Measurements from ENCODE around the gene PACSIN2. TPM values are rescaled to one million over a fixed set of nuclear protein-coding genes. Genes with fewer than 3 reads are reported as not detected.

PACSIN2 gene
- total RNA-seq, 4 donors from 2014 or later, result 75.4 to 90.1 (median 87.9) TPM

DNA sequence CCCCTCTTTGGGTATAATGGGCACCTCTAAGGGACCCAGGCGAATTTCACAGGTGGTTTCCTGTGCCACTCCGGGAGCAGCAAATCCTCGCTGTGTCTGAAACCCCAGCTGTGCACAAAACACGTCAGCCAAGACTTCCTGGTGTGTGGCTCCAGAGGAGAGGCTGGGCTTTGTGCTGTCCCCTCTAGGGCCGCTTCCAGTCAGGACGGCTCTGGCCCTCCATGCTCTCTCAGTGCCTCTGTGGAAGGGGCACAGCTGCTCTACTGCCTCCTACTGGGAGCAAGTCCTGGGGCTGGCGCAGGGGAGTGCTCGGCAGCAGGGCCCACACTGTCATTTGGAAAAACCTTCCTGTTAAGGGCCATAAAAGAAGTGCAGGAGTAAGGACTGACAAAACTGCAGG, 134.1 kb downstream of the PACSIN2 start:
- Histone ChIP-seq H3K4me1 (peaks cover 6 to 10% of the 10 kb centered on the region in 2 donors), H3K27ac (no peak overlapping the region), H3K4me3 (replicated peaks in 1 of 3) (no peak overlapping the region), H3K9me3 (no peaks in the 10 kb centered on the region), H3K27me3 (no peaks in the 10 kb centered on the region), H3K36me3 (peaks cover 64 to 74% of the 10 kb centered on the region in 2 donors)
- no peak for TF ChIP-seq POLR2A (IDR thresholded peaks at IDR 0.05)
- TF ChIP-seq, protein P1, sequence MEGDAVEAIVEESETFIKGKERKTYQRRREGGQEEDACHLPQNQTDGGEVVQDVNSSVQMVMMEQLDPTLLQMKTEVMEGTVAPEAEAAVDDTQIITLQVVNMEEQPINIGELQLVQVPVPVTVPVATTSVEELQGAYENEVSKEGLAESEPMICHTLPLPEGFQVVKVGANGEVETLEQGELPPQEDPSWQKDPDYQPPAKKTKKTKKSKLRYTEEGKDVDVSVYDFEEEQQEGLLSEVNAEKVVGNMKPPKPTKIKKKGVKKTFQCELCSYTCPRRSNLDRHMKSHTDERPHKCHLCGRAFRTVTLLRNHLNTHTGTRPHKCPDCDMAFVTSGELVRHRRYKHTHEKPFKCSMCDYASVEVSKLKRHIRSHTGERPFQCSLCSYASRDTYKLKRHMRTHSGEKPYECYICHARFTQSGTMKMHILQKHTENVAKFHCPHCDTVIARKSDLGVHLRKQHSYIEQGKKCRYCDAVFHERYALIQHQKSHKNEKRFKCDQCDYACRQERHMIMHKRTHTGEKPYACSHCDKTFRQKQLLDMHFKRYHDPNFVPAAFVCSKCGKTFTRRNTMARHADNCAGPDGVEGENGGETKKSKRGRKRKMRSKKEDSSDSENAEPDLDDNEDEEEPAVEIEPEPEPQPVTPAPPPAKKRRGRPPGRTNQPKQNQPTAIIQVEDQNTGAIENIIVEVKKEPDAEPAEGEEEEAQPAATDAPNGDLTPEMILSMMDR (IDR thresholded peaks at IDR 0.05), result peak in 1 of 6 experiments; percentile 4
- no peak for DNase-seq
- intact Hi-C loops (cut with DNase I), result no loop called here
- WGBS, 2 donors, result 88 to 96% methylated on average over 5 to 8 of the region's 8 CpGs

- intact Hi-C loops (cut with DNase I), result no loop called here
- TF ChIP-seq, protein P1 (IDR thresholded peaks at IDR 0.05), result no peak
- TF ChIP-seq POLR2A (IDR thresholded peaks at IDR 0.05), result no peak
- Histone ChIP-seq H3K27ac (no peak overlapping the region), H3K4me3 (replicated peaks in 1 of 3) (no peak overlapping the region), H3K27me3 (no peaks in the 10 kb centered on the region), H3K4me1 (peaks cover 6 to 10% of the 10 kb centered on the region in 2 donors), H3K36me3 (peaks cover 66 to 76% of the 10 kb centered on the region in 2 donors), H3K9me3 (no peaks in the 10 kb centered on the region)
- DNase-seq, result no peak
- 91 to 95% methylated on average over 11 to 13 of the region's 14 CpGs for WGBS, 2 donors
These were observed 135.5 kb downstream of the PACSIN2 start for GRCh38 chr22:42879371-42880021.

GRCh38 chr22:42878561-42879305, 136.2 kb downstream of the PACSIN2 start:
- Histone ChIP-seq H3K4me3 (replicated peaks in 1 of 3) (no peak overlapping the region), H3K27ac (peak overlapping the region in 1 of 3 donors; percentile 51), H3K27me3 (no peaks in the 10 kb centered on the region), H3K4me1 (peaks cover 6 to 10% of the 10 kb centered on the region in 2 donors), H3K36me3 (peaks cover 64 to 73% of the 10 kb centered on the region in 2 donors), H3K9me3 (no peaks in the 10 kb centered on the region)
- no peak for TF ChIP-seq POLR2A (IDR thresholded peaks at IDR 0.05)
- TF ChIP-seq, protein P1 (IDR thresholded peaks at IDR 0.05), result no peak
- intact Hi-C loops (cut with DNase I), result no loop called here
- no peak for DNase-seq
- 83 to 97% methylated on average over 9 of the region's 22 CpGs for WGBS, 2 donors

DNA sequence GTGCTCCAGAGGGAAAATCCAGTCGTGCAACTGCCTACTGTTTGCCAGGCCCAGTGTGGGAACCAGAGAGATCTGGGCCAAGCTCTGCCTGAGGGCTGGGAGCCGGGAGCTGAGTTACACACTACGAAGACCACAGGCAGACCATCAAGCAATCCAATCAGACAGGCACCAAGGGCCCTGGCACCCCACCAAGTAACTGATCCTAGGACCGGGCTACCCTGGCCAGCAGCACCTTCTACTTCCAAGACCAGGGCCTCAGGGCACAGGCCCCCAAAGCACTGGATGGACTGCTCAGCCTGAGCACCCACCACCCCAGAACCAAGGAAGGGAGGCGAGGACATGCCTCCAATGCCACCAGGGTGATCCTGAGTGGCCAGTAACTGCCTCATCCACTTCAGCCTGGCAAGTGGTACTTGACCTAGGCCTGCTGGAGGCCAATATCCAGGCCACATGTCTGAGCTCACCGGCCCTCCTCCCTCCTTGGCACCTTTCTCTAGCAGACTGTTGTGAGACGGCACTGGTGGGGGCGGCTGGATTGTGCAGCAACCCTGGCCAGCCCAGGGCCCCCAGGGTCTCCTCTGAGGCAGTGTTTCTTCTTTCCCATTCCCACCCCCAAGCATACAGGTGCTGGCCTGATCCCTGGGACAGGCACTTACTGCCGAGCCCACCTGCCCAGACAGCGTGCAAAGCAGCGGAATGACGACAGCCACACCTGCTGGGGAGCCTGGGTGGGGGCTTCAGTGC, 137.2 kb downstream of the PACSIN2 start:
- Histone ChIP-seq H3K9me3 (no peaks in the 10 kb centered on the region), H3K4me1 (peaks cover 6 to 10% of the 10 kb centered on the region in 2 donors), H3K27me3 (no peaks in the 10 kb centered on the region), H3K4me3 (replicated peaks in 1 of 3) (no peak overlapping the region), H3K27ac (peak overlapping the region in 2 of 3 donors; percentile 14 to 51), H3K36me3 (peaks cover 62 to 74% of the 10 kb centered on the region in 2 donors)
- WGBS, 2 donors, result 62 to 76% methylated on average over 4 to 12 of the region's 12 CpGs
- intact Hi-C loops (cut with DNase I), result no loop called here
- TF ChIP-seq, protein P1 (IDR thresholded peaks at IDR 0.05), result no peak
- no peak for TF ChIP-seq POLR2A (IDR thresholded peaks at IDR 0.05)
- peak; percentile 76 to 83 for DNase-seq

Data from thyroid gland (tissue), 4 donors.